HCT116 (cell line): ENCODE results near the gene GPRC5B. TPM values are rescaled to one million over a fixed set of nuclear protein-coding genes. Genes with fewer than 3 reads are reported as not detected.

Experiments
- ATAC-seq: fragments of 200-7000 bp; cut with Tn5 transposase; 2 replicates; pipeline ENCODE4 v1.9.1; 2020; ENCODE audit warnings: mild to moderate bottlenecking, moderate library complexity
- BruUV-seq: library from RNA; stranded (reverse); fragments of 400-500 nt; replicated peaks from 2 replicates; lab custom pipeline; 2021; lab: Mats Ljungman, UMichigan
- CTCF ChIA-PET: fragments of 300-600 bp; sonication (Branson Sonifier 250); formaldehyde crosslinking; loops from one replicate; lab custom pipeline; 2021; ENCODE audit warnings: antibody characterized with exemption; lab: Charles Lee
- POLR2A ChIA-PET: fragments of 300-600, 350-600 bp; sonication (Branson Sonifier 250); formaldehyde crosslinking; loops from one replicate; lab custom pipeline; 2021; ENCODE audit warnings: antibody characterized with exemption; lab: Charles Lee
- RAD21 ChIA-PET, 2 experiments: fragments of 300-600 bp; sonication (Branson Sonifier 250); formaldehyde crosslinking; loops; one replicate each; lab custom pipeline; 2023; ENCODE audit warnings: low total read pairs in 2 of 2; ENCODE audit not compliant: uncharacterized antibody in 2 of 2, unreplicated experiment in 2 of 2, low non-redundant PET in 1 of 2; lab: Charles Lee
- DNase-seq: peaks from one replicate; pipeline ENCODE4 v3.0.0-alpha.2; 2010; ENCODE audit warnings: low read depth, low spot score
- H2AFZ ChIP-seq: fragments of 200-600 bp; shearing (Covaris generic), sonication (generic); 2 replicates; pipeline ENCODE4 v1.6.1; 2017; ENCODE audit warnings: low read depth, mixed run types, mixed read lengths, antibody characterized with exemption, low read length; ENCODE audit not compliant: poor library complexity, severe bottlenecking
- H3K27ac ChIP-seq: 2 replicates; pipeline ENCODE4 v1.5.1; 2012; ENCODE audit warnings: low read depth, low read length
- H3K27me3 ChIP-seq: fragments of 200-600 bp; sonication (generic); 2 replicates; pipeline ENCODE4 v1.6.1; 2016; ENCODE audit warnings: mixed run types, low read length, mixed read lengths; ENCODE audit not compliant: insufficient read depth
- H3K36me3 ChIP-seq, 2 experiments: fragments of 200-500 bp in 1 of 2; fragments of 200-600 bp in 1 of 2; sonication (Bioruptor generic) in 1 of 2; sonication (generic) in 1 of 2; 2 replicates each; pipeline versions ENCODE4 v1.5.1 to v1.6.1; 2014 to 2016; ENCODE audit warnings: low read length in 2 of 2, inconsistent platforms in 1 of 2, mixed read lengths in 1 of 2, mixed run types in 1 of 2; ENCODE audit not compliant: insufficient read depth in 2 of 2, control insufficient read depth in 1 of 2
- H3K4me1 ChIP-seq, 2 experiments: fragments of 200-600 bp in 1 of 2; sonication (generic) in 1 of 2; 2 replicates each; pipeline versions ENCODE4 v1.5.1 to v1.6.1; 2012 to 2017; ENCODE audit warnings: low read length in 2 of 2, inconsistent platforms in 1 of 2, mild to moderate bottlenecking in 1 of 2, mixed read lengths in 1 of 2, mixed run types in 1 of 2, moderate library complexity in 1 of 2; ENCODE audit not compliant: insufficient read depth in 2 of 2, control insufficient read depth in 1 of 2
- H3K4me2 ChIP-seq: fragments of 200-600 bp; sonication (generic); 2 replicates; pipeline ENCODE4 v1.6.1; 2017; ENCODE audit warnings: mixed run types, low read length, mixed read lengths
- H3K4me3 ChIP-seq, 2 experiments: fragments of 200-600 bp in 1 of 2; sonication (generic) in 1 of 2; replicated peaks in 1 of 2; 2 replicates each; pipeline ENCODE4 v1.5.1; 2011 to 2016; ENCODE audit warnings: low read length in 2 of 2, control low read depth in 1 of 2, low read depth in 1 of 2, mild to moderate bottlenecking in 1 of 2, mixed read lengths in 1 of 2, mixed run types in 1 of 2
- H3K79me2 ChIP-seq: fragments of 200-600 bp; sonication (generic); 2 replicates; pipeline ENCODE4 v1.6.1; 2017; ENCODE audit warnings: mild to moderate bottlenecking, mixed run types, low read length, moderate library complexity, mixed read lengths; ENCODE audit not compliant: insufficient read depth
- H3K9ac ChIP-seq: fragments of 200-600 bp; sonication (generic); 2 replicates; pipeline ENCODE4 v1.6.1; 2016; ENCODE audit warnings: low read length, mixed read lengths
- H3K9me2 ChIP-seq: fragments of 200-600 bp; sonication (generic), shearing (Covaris generic); 2 replicates; pipeline ENCODE4 v1.6.1; 2017; ENCODE audit warnings: mixed run types, mild to moderate bottlenecking, moderate library complexity; ENCODE audit not compliant: insufficient read depth
- H3K9me3 ChIP-seq, 2 experiments: fragments of 200-500 bp in 1 of 2; fragments of 200-600 bp in 1 of 2; sonication (Bioruptor generic) in 1 of 2; sonication (generic) in 1 of 2; 2 replicates each; pipeline ENCODE4 v1.6.1; 2014 to 2017; ENCODE audit warnings: low read length in 2 of 2, mixed read lengths in 2 of 2, inconsistent platforms in 1 of 2, low read depth in 1 of 2, mild to moderate bottlenecking in 1 of 2, mixed run types in 1 of 2, moderate library complexity in 1 of 2; ENCODE audit not compliant: control insufficient read depth in 1 of 2, insufficient read depth in 1 of 2
- H4K20me1 ChIP-seq: fragments of 200-600 bp; sonication (generic), shearing (Covaris generic); 2 replicates; pipeline ENCODE4 v1.6.1; 2017; ENCODE audit warnings: mixed run types, mild to moderate bottlenecking, moderate library complexity; ENCODE audit not compliant: insufficient read depth
- CBX3 ChIP-seq: IDR thresholded peaks from 2 replicates; pipeline ENCODE4 v1.6.1; 2012; ENCODE audit warnings: low read depth
- CEBPB ChIP-seq: IDR thresholded peaks from 2 replicates; pipeline ENCODE4 v1.6.1; 2012; ENCODE audit warnings: low read depth
- ELF1 ChIP-seq: IDR thresholded peaks from 2 replicates; pipeline ENCODE4 v1.6.1; 2012; ENCODE audit warnings: low read depth, borderline replicate concordance
- EZH2 ChIP-seq: fragments of 200-600 bp; sonication (generic); IDR thresholded peaks from 2 replicates; pipeline ENCODE4 v1.6.1; 2017; ENCODE audit warnings: antibody characterized with exemption, mixed run types
- EZH2phosphoT487 ChIP-seq: fragments of 200-600 bp; IDR thresholded peaks from 2 replicates; pipeline ENCODE4 v1.6.1; 2018; ENCODE audit warnings: antibody characterized with exemption, borderline replicate concordance
- FOSL1 ChIP-seq: IDR thresholded peaks from 2 replicates; pipeline ENCODE4 v1.6.1; 2012; ENCODE audit warnings: low read depth
- POLR2A ChIP-seq: IDR thresholded peaks from 2 replicates; pipeline ENCODE4 v1.7.0; 2011; ENCODE audit warnings: borderline replicate concordance; ENCODE audit not compliant: insufficient read depth, insufficient read length; ENCODE audit errors: extremely low read depth
- POLR2AphosphoS5 ChIP-seq: IDR thresholded peaks from 2 replicates; pipeline ENCODE4 v1.6.1; 2011; ENCODE audit warnings: mild to moderate bottlenecking, low read depth, low read length, moderate library complexity
- SP1 ChIP-seq: IDR thresholded peaks from 2 replicates; pipeline ENCODE4 v1.6.1; 2012; ENCODE audit warnings: low read depth
- SRF ChIP-seq: IDR thresholded peaks from 2 replicates; pipeline ENCODE4 v1.6.1; 2012; ENCODE audit warnings: low read depth
- ZFX ChIP-seq: fragments of 450-650 bp; IDR thresholded peaks from 2 replicates; pipeline ENCODE4 v1.6.1; 2017
- ZNF274 ChIP-seq: fragments of 200-500 bp; sonication (Bioruptor generic); IDR thresholded peaks from 2 replicates; pipeline ENCODE4 v1.6.1; 2014; ENCODE audit warnings: mild to moderate bottlenecking, low read depth, low read length, inconsistent platforms
- intact Hi-C: fragments of 100-400 bp; cut with micrococcal nuclease; formaldehyde crosslinking; loops from 2 replicates; pipeline ENCODE4 v1.10.0; 2022
- total RNA-seq: library from RNA; stranded (reverse); gene quantifications from one replicate; pipeline ENCODE4 v1.2.1, GENCODE V29; 2021; ENCODE audit not compliant: unreplicated experiment
- TF ChIP-seq, protein P1 (sequence below), 3 experiments: fragments of 200-600 bp in 1 of 3; sonication (generic) in 1 of 3; IDR thresholded peaks in 2 of 3; conservative IDR thresholded peaks in 1 of 3; 2 replicates each; pipeline ENCODE4 v1.5.1; 2012 to 2017; ENCODE audit warnings: low read depth in 2 of 3, low read length in 2 of 3, antibody characterized with exemption in 1 of 3, borderline replicate concordance in 1 of 3, control low read depth in 1 of 3, mild to moderate bottlenecking in 1 of 3, mixed read lengths in 1 of 3, mixed run types in 1 of 3, moderate library complexity in 1 of 3; ENCODE audit not compliant: insufficient read depth in 1 of 3
- TF ChIP-seq, protein P2 (sequence below): IDR thresholded peaks from 2 replicates; pipeline ENCODE4 v1.6.1; 2012

Gene GPRC5B
- total RNA-seq, 1 experiment from 2014 or later: 7.2 TPM

DNA sequence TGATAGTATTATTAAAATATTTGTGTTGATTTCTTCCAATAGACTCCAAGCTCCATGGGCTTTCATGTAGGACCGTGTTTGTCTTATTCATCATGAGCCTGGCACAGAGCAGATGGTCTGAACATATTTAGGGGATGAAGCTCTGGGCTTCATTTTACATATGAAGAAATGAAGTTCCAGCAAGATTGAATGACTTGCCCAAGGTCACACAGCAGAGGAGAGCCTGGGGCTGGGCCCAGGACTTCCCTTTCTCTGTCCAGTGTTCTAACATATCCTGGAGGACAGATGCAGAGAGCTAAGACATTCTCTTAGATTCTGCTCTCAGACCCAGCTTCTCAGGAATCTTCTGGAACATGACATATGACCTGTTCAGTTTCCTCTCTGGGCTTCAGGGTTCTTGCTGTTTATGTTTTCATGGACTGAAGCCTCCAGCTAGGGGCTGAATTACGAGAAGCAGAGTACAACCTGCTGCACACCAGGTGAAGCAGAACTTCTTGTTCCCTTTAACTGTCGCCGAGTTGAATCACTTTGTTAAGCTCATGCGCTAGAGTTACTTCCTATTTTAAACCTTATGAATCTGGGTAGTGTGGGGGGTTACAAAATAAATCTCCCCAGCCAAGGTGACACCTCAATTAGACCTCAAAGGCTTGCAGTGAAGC is 53.6 kb downstream of the GPRC5B start:
- DNase-seq (no peak), ATAC-seq (no peak)
- Histone ChIP-seq H4K20me1 (no peaks in the 10 kb centered on the region; the same call in 1 of the 2 replicates), H3K9me3 (no peaks in the 10 kb centered on the region), H3K27ac (no peak overlapping the region), H3K4me3 (no peak overlapping the region), H3K9me2 (no peaks in the 10 kb centered on the region), H3K9ac (no peak overlapping the region), H3K27me3 (no peaks in the 10 kb centered on the region), H2AFZ (no peak overlapping the region), H3K4me1 (peaks cover 0 to 11% of the 10 kb centered on the region in 2 experiments; a peak in 1 of 4 replicates), H3K79me2 (no peaks in the 10 kb centered on the region), H3K36me3 (no peaks in the 10 kb centered on the region), H3K4me2 (no peak overlapping the region)
- intact Hi-C loops: no loop called here
- RAD21 ChIA-PET: no interaction called here
- BruUV-seq: no TSS peak
- POLR2A ChIA-PET: no interaction called here
- CTCF ChIA-PET: interaction anchor here (0.8 kb wide), 1 partner anchor 247 kb away, joined by 3 read pairs; no protein-coding TSS in a partner anchor
- TF ChIP-seq FOSL1 (no peak), ZFX (no peak), ELF1 (no peak), EZH2 (no peak), CBX3 (no peak), ZNF274 (no peak), EZH2phosphoT487 (no peak), CEBPB (no peak), POLR2A (no peak), SRF (no peak), SP1 (no peak), POLR2AphosphoS5 (no peak)
- TF ChIP-seq, protein P1, sequence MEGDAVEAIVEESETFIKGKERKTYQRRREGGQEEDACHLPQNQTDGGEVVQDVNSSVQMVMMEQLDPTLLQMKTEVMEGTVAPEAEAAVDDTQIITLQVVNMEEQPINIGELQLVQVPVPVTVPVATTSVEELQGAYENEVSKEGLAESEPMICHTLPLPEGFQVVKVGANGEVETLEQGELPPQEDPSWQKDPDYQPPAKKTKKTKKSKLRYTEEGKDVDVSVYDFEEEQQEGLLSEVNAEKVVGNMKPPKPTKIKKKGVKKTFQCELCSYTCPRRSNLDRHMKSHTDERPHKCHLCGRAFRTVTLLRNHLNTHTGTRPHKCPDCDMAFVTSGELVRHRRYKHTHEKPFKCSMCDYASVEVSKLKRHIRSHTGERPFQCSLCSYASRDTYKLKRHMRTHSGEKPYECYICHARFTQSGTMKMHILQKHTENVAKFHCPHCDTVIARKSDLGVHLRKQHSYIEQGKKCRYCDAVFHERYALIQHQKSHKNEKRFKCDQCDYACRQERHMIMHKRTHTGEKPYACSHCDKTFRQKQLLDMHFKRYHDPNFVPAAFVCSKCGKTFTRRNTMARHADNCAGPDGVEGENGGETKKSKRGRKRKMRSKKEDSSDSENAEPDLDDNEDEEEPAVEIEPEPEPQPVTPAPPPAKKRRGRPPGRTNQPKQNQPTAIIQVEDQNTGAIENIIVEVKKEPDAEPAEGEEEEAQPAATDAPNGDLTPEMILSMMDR (IDR thresholded peaks at IDR 0.05 in 2 of 3, conservative IDR thresholded peaks at IDR 0.05 in 1 of 3; ENCODE audit: borderline replicate concordance in 1 of 3, insufficient read depth in 1 of 3, low read depth in 2 of 3, low read length in 2 of 3): no peak
- TF ChIP-seq, protein P2, sequence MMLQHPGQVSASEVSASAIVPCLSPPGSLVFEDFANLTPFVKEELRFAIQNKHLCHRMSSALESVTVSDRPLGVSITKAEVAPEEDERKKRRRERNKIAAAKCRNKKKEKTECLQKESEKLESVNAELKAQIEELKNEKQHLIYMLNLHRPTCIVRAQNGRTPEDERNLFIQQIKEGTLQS: no peak
